MM.1S (cell line): ENCODE measurements around the gene ABCC1.

ENCODE experiments used
- CTCF ChIP-seq: fragments of 300-600 bp; sonication (generic); IDR thresholded peaks from 2 replicates; pipeline ENCODE4 v1.5.1; 2016; ENCODE audit warnings: antibody characterized with exemption, low read length, mixed read lengths
- EZH2 ChIP-seq: fragments of 300-600 bp; sonication (generic); optimal IDR thresholded peaks from 2 replicates; pipeline ENCODE3; 2017; ENCODE audit warnings: low read depth, mild to moderate bottlenecking, antibody characterized with exemption, low read length, mixed read lengths

DNA sequence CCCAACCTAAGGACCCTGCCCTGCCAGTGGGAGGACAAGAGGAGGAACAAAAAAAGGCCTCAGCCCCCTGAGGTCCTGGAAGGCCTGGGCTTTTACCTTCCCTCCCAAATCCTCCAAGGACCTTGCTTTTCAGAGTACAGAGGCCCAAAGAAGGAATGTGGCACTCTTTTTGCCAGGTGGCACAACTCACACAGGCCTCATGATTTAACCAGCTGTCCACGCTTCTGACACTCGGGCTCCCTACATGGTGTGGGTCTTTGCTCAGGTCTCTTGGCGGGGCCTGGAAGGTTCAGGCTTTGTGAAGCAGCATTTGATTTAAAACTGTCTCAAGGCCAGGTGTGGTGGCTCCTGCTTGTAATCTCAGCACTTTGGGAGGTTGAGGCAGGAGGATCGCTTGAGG lies 153.3 kb downstream of the ABCC1 start:
- no peak for TF ChIP-seq EZH2
- no peak for TF ChIP-seq CTCF
